CD4-positive, alpha-beta T cell treated with Interferon alpha-2 for 1 hour (primary cell): ENCODE measurements around the gene PECR.
A peak's percentile ranks its signal among the peaks of the same experiment; 100 is the strongest.

Source experiments
- DNase-seq, 2 donors: peaks; one replicate each; pipeline ENCODE4 v3.0.0-alpha.2; 2020 to 2022

Gene PECR

DNA sequence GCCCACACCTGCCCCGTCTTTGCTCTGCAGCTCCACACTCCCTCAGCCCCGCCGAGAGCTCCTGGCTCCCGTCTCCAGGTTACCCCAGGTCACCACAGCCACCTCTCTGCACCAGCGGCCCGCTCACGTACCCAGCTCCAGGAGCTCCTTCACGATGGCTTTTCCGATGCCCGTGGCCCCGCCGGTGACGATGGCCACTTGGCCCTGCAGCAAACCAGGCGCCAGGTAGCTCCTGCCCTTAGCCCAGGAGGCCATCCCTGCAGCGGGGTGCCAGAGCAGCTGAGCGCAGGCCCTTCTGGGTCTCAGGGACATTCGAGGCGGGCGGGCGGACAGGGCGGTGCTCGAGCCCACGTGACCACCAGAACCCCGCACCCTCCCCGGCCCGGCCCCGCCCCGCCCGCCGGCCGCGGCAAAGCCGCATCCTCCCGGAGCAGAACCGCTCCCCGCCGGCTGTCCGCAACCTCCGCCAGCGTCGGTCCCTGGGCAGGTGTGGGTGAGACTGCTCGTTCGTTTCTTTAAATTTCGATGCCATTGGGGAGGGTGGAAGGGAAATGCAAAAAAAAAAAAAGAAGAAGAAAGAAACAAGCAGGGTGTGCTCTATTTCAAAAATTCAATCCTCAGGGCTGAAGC lies at the start of gene PECR, which contains the start of gene TMEM169:
PECR (minus strand) TSS at position 323 of the 630 bp plus-strand sequence; CDS start at position 255, 68 bp downstream.
TMEM169 (plus strand) TSS at position 433 of the 630 bp plus-strand sequence. CDS start 14,045 bp downstream, outside the sequence.
- peak; percentile 65 to 77 for DNase-seq

DNA sequence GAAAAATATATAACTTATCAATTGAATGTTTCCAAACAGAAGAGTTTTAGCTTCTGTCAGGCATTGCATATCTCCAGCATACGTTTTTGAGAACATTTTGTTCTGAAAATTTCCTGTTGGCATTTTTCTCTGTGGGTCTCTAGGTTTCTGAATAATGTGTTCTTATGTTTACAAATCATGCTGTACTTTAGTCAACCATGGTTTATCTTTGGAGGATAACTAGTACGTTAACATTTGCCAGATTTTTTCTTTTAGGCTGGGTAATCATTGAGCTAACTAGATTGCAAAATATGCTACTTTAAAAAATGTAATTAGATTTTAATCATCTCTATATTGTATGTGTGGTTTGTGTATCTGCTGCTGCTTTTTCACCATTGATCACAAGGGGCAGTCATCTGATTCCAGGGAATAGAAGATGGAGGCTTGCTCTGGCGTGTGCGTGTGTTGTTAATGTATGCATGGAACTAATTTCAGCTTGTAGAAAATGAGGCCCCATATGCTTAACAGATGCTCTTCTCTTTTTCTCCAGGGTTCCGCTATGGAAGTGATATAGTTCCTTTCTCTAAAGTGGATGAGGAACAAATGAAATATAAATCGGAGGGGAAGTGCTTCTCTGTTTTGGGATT lies 48.9 kb upstream of the PECR start:
- DNase-seq: no peak

DNA sequence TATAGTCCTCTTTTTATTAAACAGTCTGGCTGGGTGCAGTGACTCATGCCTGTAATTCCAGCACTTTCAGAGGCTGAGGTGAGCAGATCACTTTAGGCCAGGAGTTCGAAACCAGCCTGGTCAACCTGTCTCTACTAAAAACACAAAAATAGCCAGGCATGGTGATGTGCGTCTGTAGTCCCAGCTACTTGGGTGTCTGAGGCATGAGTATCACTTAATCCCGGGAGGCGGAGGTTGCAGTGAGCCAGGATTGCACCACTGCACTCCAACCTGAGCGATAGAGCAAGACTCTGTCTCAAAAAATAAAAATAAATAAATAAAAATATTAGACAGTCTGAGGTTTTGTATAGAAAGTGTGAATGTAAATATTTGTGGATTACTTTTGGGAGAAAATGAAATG lies 45.3 kb upstream of the PECR start:
- DNase-seq: no peak

DNA sequence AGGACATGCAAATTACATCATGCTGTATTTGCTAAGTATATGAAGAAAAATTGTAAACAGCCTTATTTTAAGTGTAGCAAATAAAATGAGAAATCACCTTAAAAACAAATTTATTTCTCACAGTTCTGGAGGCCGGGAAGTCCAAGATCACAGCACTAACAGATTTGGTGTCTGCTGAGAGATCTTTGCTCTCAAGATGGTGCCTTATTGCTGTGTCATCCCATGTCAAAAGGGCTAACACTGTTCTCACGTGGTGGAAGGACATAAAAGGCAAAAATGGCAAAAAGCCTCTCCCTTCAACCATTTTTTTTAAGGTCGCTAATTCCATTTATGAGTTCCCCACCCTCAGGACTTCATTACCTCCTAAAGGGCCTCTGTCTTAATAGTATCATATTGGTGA lies 39.6 kb upstream of the PECR start:
- no peak for DNase-seq

DNA sequence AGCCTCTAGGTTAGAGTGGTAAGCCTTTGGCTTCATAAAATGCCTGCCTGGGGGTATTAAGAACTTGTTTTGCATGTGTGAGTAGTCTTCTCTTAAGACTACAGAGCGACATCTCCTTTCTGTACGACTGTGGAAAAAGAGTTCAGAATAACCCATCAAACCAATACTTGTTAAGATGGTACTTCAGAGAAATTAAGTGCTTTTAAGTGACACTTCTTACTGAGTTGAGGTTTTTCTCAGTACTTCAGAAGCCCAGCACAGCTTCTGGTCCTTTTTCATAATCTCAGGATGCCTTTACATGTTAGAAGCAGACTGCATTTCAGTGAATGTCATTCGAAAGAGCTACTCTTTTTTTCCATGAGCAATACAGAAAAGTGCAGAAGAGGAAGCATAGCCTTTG lies 38.4 kb upstream of the PECR start:
- peak in 1 of 2 donors; percentile 19 for DNase-seq

DNA sequence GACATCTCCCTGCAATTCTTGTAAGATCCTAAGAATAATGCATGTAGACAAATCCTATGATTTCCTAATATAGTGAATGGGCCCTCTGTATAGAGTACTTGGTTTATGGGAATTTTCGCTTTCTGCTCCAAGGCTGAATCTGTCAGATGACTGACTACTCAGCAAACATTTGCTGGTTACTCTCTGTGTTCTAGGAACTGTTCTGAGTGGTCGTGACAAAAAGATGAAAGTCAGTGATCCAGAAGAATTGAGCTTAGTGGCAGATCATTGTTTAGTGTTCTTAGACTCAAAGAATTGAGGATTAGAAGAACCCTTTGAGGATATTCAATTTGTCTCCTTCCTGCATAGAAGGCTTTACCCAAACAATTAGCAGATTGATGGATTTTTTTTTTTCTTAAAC lies 37.5 kb upstream of the PECR start:
- no peak for DNase-seq

DNA sequence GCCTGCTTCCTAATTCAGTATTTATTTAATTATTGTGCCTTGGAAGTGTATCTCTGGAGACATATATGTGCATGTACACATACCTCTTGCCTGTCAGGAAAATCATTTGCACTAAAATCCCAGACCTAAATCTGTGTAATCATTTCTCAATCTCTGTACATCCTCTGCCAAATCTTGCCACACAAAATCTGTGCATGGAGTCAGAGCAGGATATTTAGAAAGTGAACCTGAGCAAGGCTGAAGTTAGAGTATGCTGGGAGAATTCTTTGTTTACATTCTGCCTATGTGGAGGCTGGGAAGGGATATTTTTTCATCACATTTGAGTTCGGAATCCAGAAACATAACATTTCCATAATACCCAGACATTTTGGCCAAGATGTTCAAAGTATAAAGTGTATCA lies 36.9 kb upstream of the PECR start:
- no peak for DNase-seq

DNA sequence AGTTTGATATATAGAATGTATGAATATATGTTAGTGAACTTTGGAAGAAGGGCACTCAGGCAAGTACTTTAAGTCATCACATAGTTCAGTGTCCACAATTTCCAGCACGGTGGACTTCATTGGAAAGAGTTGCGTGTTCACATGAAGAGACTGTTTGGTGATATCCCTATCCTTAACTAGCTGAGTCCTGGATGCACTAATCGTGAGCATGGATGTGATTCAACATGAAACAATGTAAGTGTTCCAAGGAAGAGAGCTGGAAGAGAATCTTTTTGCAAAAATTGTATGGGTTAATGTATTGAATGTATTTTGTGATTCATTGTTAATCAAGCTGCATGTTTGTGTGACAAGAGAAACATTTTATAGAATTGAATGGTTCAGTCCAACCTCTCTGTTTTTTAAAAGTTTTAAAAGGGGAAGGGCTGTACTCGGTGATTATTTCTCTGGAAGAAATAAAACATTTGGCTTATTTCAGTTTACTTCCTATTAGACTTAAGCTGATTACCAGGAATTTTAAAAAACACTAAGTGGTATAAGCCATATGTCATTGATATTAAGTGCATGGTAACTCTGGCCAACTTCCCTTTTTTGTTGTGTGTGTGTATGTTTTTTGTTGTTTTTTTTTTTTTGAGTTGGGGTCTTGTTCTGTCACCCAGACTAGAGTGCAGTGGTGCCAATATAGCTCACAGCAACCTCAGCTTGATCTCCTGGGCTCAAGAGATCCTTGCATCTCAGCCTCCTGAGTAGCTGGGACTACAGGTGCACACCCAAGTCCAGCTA lies 36.1 kb upstream of the PECR start:
- no peak for DNase-seq

DNA sequence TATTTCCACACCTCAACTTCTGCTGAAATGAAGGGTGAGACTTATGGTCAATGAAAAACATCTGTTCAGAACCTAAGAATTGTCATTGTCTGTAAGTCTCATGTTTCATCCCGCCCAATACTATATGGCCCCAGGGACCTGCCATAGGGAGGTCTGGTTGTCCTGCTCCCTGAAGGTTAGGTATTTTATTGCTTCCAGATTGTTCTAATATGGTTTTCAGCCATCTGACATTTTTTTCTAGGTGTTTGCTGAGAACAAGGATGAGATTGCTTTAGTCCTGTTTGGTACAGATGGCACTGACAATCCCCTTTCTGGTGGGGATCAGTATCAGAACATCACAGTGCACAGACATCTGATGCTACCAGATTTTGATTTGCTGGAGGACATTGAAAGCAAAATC lies 34.8 kb upstream of the PECR start:
- DNase-seq: no peak

DNA sequence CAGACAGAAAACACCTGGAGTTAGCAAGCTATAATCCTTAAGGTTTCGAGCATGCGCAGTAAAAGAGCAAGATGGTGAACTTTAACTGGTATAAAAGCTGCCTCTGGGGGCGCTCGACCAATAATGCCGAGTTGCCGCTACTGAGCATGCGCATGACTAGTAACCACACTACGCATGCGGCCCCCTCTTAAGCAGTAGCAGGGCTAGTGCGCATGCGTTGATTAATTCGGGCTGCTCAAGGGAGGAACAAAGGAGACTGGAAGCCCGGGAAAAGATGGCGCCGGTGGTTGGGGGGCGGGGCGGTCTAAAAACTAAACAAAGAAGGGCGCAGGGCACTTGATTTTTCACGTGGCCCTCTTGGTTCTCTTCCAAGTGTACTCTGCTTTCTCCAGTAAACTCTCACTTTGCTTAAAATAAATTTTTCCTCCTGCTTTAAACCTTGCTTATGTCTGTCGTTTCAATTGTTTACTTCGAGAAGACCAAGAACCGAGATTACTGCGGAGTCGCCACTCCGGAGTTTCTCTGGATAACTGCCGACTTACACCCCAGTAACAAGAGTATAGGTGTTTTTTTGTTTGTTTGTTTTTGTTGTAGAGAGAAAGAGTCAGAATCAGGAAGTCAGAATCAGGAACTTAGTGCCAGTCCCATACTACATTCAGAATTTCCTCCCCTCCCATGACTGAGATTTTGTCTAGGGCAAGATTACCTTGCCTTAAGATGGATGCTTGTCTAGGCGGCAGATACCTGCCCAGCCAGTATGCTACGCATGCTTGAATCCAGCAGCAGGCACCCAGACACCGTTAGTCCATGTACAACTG lies 33.3 kb upstream of the PECR start:
- peak; percentile 97 to 98 for DNase-seq

DNA sequence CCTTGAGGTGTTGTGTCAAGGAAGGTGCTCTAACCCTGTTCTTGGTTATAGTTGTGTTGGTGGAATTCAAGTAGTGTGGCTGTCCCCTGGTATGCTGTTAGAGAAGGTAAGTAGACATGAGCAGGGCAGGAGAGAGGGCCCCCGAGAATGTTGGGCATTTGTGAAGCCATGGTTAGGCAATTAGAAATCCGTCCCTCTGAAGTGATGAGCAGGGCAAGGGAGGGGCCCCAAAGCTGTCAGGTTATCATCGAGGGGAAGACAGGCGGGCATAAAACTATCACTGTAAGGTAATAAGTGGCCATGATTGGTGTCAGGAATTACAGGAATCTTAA lies 32.7 kb upstream of the PECR start:
- DNase-seq: no peak

DNA sequence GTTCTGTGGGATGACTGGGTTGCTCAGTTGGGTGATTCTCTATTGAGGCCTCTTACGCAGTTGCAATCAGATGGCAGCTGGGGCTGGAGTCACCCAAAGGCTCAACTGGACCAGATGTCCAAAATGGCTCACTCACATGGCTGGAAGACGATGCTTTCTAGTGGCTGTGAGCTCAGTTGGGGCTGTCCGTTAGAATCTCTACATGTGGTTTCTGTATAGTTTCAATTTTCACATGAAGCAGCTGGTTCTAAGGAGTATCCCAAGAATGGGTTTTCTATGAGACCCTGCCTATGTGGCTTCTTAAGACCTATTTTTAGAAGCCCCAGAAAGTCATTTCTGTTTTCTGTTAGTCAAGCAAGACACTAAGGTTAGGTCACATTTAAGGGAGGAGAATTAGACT lies 32.0 kb upstream of the PECR start:
- DNase-seq: no peak

DNA sequence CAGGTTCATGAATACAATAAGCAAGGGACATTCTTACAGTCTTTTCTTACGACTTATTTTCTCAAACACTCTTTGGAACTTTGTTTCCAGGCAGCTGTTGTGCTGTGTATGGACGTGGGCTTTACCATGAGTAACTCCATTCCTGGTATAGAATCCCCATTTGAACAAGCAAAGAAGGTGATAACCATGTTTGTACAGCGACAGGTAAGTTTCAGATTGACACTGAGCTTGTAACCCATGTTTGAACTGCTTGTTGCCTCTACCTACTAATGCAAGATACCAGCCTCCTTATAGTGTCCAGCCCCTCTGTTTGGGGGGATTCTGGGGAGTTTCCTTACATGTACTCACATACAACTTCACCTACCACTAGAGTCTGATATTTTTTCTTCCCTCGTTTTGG lies 31.3 kb upstream of the PECR start:
- no peak for DNase-seq

DNA sequence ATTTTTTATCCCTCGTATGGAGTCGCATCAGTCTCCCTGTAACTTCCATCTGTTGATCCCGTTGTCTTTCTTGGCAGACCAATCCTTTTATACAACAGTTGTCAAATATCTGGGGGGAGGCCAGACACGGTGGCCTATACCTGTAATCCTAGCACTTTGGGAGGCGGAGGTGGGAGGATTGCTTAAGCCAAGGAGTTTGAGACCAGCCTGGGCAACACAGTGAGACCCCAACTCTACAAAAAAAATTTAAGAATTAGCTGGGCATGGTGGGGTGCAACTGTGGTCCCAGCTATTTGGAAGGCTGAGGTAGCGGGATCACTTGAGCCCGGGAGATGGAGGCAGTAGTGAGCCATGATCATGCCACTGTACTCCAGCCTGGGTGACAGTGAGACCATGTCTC lies 29.5 kb upstream of the PECR start:
- no peak for DNase-seq

DNA sequence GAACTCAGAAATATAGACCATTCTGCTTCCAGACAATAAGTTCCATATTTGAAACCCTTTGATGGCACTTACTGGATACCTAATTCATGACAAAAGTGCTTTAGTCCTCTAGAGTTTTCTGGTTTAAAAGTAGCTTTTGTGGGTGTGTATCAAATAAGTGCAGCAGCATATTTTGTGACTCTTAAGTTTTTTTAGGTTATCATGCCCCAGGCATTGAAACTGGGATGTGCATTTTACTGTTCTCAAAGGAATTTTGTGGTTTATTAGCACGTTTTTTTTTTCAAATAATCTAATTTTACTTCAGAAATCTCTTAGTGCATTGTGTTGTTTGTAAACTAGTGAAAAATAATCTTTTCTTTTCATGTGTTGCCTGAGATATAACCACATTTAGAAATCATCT lies 29.0 kb upstream of the PECR start:
- no peak for DNase-seq

DNA sequence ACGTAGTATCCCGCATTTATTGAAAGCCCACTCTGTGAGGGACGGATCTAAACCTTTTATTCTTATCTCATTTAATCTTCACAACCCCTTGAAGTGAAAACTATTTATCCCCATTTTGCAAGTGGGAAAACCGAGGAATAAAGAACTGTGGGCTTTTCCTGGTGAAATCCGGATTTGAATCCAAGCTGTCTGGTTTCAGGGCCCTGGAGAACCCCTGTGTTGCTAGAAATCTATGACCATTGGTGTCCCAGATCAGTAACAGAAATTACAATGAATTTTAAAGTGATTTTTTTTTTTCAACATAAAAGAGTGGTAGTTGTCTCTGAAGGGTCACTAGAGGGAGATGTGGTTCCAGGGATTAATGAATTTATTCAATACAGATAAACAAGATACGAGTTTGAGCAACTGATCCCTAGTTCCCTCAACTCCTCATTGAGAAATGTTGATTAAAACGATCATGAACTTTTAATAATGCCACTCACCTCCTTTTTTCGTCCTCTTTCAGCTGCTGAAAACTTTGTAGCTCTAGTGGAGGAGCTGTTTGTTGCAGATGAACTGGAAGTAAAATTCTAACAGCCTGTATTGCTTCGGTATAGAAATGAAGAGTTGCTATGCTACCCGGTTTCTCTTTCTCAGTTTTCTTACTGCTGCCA lies 28.5 kb upstream of the PECR start:
- peak in 1 of 2 donors; percentile 42 for DNase-seq

DNA sequence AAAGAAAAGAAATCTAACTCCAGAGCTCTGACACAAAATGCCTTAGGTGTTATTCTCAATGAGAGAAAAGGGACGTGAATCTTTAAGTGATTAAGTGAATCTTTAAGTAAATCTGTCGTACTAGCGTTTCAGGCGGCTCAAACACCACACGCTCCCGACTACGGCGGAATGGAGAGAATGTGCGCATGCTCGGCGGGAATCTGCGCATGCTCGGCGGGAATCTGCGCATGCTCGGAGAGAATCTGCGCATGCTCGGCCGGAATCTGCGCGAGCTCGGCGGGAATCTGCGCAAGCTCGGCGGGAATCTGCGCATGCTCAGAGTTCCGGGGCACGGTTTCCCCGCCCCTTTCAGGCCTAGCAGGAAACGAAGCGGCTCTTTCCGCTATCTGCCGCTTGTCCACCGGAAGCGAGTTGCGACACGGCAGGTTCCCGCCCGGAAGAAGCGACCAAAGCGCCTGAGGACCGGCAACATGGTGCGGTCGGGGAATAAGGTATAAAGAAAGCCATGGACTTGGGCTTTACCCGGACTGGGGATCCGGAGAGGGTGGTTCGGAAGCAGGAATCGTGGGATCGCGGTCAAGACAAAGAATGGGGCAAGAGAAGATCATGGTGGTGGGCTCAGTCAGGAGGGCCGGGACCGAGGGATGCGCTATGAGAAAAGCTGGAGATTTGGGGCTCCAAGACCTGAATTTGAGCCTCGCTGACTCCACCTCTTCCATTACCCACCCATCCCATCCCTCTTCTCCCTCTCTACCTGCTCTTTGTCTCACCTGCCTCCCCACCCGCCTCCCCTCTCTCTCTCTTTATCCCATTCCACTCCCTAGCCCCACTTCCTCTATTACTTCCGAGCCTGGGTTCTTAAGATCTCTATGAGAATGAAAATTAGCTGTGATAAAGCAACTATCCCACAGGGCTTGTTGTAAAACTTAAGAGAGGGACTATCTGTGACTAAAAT lies 27.6 kb upstream of the PECR start, which contains the start of gene XRCC5:
XRCC5 (plus strand) TSS at position 382 of the 955 bp plus-strand sequence; CDS start at position 471, 89 bp downstream.
- peak; percentile 97 to 98 for DNase-seq

DNA sequence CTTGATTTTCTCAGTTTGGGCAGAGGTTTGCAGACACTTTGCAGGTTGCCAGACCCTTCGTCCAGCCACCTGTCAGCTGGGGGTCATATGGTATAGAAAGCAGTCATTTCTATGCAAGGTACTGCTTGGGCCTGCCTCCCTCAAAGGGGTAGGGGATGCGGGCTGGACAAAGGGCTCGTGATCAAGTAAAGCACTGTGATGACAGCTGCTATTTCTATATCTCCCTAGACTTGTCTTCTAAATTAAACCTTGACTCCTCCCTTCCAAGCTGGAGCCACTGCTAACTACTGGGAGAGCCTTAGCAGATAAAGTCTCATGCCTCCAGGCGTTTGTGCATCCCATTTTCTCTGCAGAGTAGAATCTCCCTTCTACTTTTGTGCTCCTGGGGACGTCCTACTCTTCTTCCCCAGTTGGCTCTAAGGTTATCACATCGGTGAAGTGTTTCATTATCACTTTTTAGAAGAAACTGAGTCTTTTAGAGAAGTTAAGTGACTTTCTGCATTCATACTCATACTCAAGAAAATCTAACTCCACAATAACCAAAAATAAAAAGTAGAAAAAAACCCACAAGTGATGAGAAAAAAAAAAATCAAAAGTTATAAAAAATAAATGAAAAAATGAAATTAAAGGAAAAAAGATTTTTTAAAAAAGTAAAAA lies 26.8 kb upstream of the PECR start:
- DNase-seq: no peak

DNA sequence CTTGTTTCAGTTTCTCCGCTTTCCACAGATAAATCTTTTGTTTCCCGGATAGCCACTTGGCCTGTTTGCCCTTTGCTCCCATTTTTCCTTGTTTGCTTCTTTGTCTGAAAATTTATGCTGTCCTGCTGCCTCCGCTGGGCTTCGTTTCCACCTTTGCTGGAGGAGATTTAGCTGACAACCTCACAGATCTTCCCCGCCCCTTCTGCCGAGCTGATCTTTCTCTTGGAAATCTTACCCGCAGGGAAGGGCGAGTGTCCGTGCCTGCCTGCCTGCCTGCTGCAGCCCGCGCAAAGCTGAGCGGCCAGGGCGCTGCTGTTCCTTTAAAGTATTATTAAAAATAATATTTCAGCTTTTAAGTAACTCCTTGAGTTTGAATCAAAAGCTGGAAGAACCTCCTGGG lies 26.2 kb upstream of the PECR start:
- DNase-seq: no peak

DNA sequence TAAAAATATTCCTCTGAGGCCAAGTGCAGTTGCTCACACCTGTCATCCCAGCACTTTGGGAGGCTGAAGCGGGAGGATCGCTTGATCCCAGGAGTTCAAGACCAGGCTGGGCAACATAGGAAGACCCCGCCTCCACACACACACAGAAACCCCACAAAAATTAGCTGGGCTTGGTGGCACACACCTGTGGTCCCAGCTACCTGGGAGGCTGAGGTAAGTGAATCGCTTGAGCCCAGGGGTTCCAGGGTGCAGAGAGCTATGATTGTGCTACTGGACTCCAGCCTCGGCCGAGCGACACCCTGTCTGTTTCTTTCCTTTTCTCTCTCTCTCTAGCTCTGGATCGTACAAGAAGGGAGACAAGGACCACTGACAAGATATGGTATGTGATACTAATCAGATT lies 25.7 kb upstream of the PECR start:
- DNase-seq: no peak

DNA sequence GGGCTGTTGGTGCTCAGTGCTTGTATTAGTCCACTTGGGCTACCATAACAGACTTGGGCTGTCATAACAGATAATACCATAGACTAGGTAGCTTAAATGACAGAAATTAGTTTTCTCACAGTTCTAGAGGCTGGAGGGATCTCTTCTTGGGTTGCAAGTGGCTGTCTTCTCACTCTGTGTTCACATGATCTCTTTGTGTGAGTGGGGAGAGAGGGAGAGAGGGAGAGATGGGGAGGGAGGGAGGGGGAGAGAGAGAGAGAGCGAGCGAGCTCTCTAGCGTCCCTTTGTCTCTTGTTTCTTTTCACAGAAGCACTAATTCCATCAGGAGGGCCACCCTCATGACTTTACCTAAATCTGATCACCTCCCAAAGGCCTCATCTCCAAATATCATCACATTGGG lies 23.1 kb upstream of the PECR start:
- no peak for DNase-seq
